Jurkat, Clone E6-1 (cell line): ENCODE results near the gene TMEM86A. TPM values are rescaled to one million over a fixed set of nuclear protein-coding genes. Genes with fewer than 3 reads are reported as not detected.
"Not testable (repeated sequence)": the region's sequence is repeated elsewhere in the genome, so short reads cannot be mapped to it uniquely, and the experiment has no call there.

ENCODE experiments used
- DNase-seq: peaks from one replicate; pipeline ENCODE4 v3.0.0-alpha.2; 2011; ENCODE audit warnings: low read depth, low spot score
- H3K4me3 ChIP-seq: 2 replicates; pipeline ENCODE4 v1.5.1; 2011; ENCODE audit warnings: mild to moderate bottlenecking, low read length, control low read depth, moderate library complexity
- polyA plus RNA-seq: library from polyadenylated mRNA; unstranded; fragments of >200 nt; gene quantifications from one replicate; pipeline ENCODE4 v1.2.1, GENCODE V29; 2012; ENCODE audit warnings: missing spikeins; ENCODE audit not compliant: insufficient read length, insufficient read depth

TMEM86A gene
- 1.3 TPM for polyA plus RNA-seq

- DNase-seq: peak; percentile 66
- peak within 1 kb of the TSS; percentile 57 for H3K4me3 ChIP-seq
Observed at GRCh38 chr11:18698341-18699268, at the start of gene TMEM86A. TSS of gene TMEM86A (plus strand) at chr11:18698779. CDS start at chr11:18698887, 108 bp downstream.

- DNase-seq: no peak
- H3K4me3 ChIP-seq: peak overlapping the region; percentile 56; the same call in 1 of the 2 replicates
Observed at GRCh38 chr11:18650353-18650752, 48.2 kb upstream of the TMEM86A start.

- peak; percentile 87 for DNase-seq
- H3K4me3 ChIP-seq: peak overlapping the region; percentile 56
Observed at GRCh38 chr11:18650859-18651557, 47.6 kb upstream of the TMEM86A start.

GRCh38 chr11:18657673-18658072 is 40.9 kb upstream of the TMEM86A start:
- H3K4me3 ChIP-seq: no peak overlapping the region
- no peak for DNase-seq

GRCh38 chr11:18665353-18665872 is 33.2 kb upstream of the TMEM86A start:
- H3K4me3 ChIP-seq, DNase-seq: not testable (repeated sequence)

- no peak overlapping the region for H3K4me3 ChIP-seq
- DNase-seq: no peak
Observed at GRCh38 chr11:18668131-18668530, 30.4 kb upstream of the TMEM86A start.

- DNase-seq: no peak
- H3K4me3 ChIP-seq: no peak overlapping the region
Observed at GRCh38 chr11:18669219-18669596, 29.4 kb upstream of the TMEM86A start.

- no peak overlapping the region for H3K4me3 ChIP-seq
- DNase-seq: no peak
Observed at GRCh38 chr11:18669711-18670110, 28.9 kb upstream of the TMEM86A start.

- H3K4me3 ChIP-seq: no peak overlapping the region
- DNase-seq: no peak
Observed at GRCh38 chr11:18671246-18671645, 27.3 kb upstream of the TMEM86A start.

- peak; percentile 63 for DNase-seq
- H3K4me3 ChIP-seq: not testable (repeated sequence)
Observed at GRCh38 chr11:18672209-18672608, 26.4 kb upstream of the TMEM86A start.

GRCh38 chr11:18676803-18677202 is 21.8 kb upstream of the TMEM86A start:
- DNase-seq: no peak
- no peak overlapping the region for H3K4me3 ChIP-seq

- no peak overlapping the region for H3K4me3 ChIP-seq
- no peak for DNase-seq
Observed at GRCh38 chr11:18677560-18677959, 21.0 kb upstream of the TMEM86A start.

- not testable (repeated sequence) for H3K4me3 ChIP-seq, DNase-seq
Observed at GRCh38 chr11:18681949-18682348, 16.6 kb upstream of the TMEM86A start.

GRCh38 chr11:18682466-18682865 is 16.1 kb upstream of the TMEM86A start:
- no peak for DNase-seq

GRCh38 chr11:18684267-18684666 is 14.3 kb upstream of the TMEM86A start:
- no peak overlapping the region for H3K4me3 ChIP-seq
- no peak for DNase-seq

More at GRCh38 chr11:18682466-18682865, 16.1 kb upstream of the TMEM86A start:
- no peak overlapping the region for H3K4me3 ChIP-seq

- DNase-seq, H3K4me3 ChIP-seq: not testable (repeated sequence)
Observed at GRCh38 chr11:18691467-18692140, 7.0 kb upstream of the TMEM86A start.

GRCh38 chr11:18692941-18693760 is 5.4 kb upstream of the TMEM86A start:
- DNase-seq: no peak
- H3K4me3 ChIP-seq: no peak overlapping the region

GRCh38 chr11:18696638-18697225 is 1.8 kb upstream of the TMEM86A start:
- H3K4me3 ChIP-seq: no peak overlapping the region
- no peak for DNase-seq
